Body of pancreas (tissue), 4 donors: ENCODE data around the gene SLC41A3.

Source experiments
- CTCF ChIP-seq, 7 experiments: fragments of 450-650 bp in 4 of 7; fragments of 200-600 bp in 3 of 7; sonication (generic) in 3 of 7; IDR thresholded peaks; one replicate each; pipeline ENCODE4 v1.5.1; 2016 to 2019; ENCODE audit warnings: antibody characterized with exemption in 7 of 7
- POLR2A ChIP-seq, 3 donors: fragments of 450-650 bp; IDR thresholded peaks; one replicate each; pipeline ENCODE4 v1.6.1; 2016; ENCODE audit warnings: antibody characterized with exemption in 3 of 3, mild to moderate bottlenecking in 2 of 3

DNA sequence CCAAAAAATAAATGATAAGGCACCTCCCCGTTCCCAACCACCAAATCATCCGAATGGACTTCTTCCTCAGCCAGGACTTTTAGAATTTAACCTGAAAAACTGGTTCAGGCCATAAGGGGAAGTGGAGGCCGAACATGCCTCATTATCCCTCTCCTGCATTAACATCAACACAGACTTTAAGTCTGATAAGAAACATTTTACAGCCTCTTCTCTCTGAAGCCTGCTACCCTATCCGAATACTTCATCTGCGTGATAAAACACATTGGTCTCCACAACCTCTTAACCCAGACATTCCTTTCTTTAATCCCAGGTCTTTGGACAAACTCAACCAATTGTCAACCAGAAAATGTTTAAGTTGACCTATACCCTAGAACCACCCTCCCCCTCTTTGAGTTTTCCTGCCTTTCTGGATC lies 850 bp upstream of the SLC41A3 start:
- TF ChIP-seq CTCF (IDR thresholded peaks at IDR 0.05) (no peak), POLR2A (IDR thresholded peaks at IDR 0.05) (no peak)
